Testis (tissue), 3 donors: Measurements from ENCODE around the gene FARP2. TPM values are rescaled to one million over a fixed set of nuclear protein-coding genes. Genes with fewer than 3 reads are reported as not detected.

Source experiments
- DNase-seq: peaks from one replicate; pipeline ENCODE4 v3.0.0-alpha.2; 2019
- H3K27ac ChIP-seq, 2 donors: fragments of 200-600 bp; sonication (generic); one replicate each; pipeline ENCODE4 v1.5.1; 2019
- H3K27me3 ChIP-seq: fragments of 200-600 bp; sonication (generic); one replicate; pipeline ENCODE4 v1.5.1; 2019
- H3K36me3 ChIP-seq: fragments of 200-600 bp; sonication (generic); one replicate; pipeline ENCODE4 v1.5.1; 2017; ENCODE audit warnings: low read depth; ENCODE audit errors: missing control alignments
- H3K4me1 ChIP-seq: fragments of 200-600 bp; sonication (generic); one replicate; pipeline ENCODE4 v1.5.1; 2019
- H3K4me3 ChIP-seq, 2 donors: fragments of 200-600 bp; sonication (generic); one replicate each; pipeline ENCODE4 v1.5.1; 2017 to 2019
- H3K9me3 ChIP-seq: fragments of 200-600 bp; sonication (generic); one replicate; pipeline ENCODE4 v1.5.1; 2017
- CTCF ChIP-seq, 3 experiments: fragments of 450-650 bp in 2 of 3; fragments of 200-600 bp in 1 of 3; sonication (generic) in 1 of 3; IDR thresholded peaks; one replicate each; pipeline ENCODE4 v1.5.1; 2016 to 2019; ENCODE audit warnings: antibody characterized with exemption in 3 of 3, mild to moderate bottlenecking in 2 of 3, moderate library complexity in 1 of 3
- POLR2A ChIP-seq: fragments of 450-650 bp; IDR thresholded peaks from one replicate; pipeline ENCODE4 v1.6.1; 2017; ENCODE audit warnings: antibody characterized with exemption, mild to moderate bottlenecking, moderate library complexity
- WGBS, 2 donors: methylation state at CpG; one replicate each; pipeline ENCODE4 v1.1.5; 2018; 5-methylcytosine and 5-hydroxymethylcytosine counted together
- intact Hi-C: fragments of 100-400 bp; cut with DNase I; formaldehyde crosslinking; loops from one replicate; pipeline ENCODE4 v1.15.1; 2023; ENCODE audit warnings: low total_unique reads
- polyA plus RNA-seq: library from polyadenylated mRNA; stranded (reverse); fragments of 350-450 nt; fragmentation: Illumina TruSeq; extraction: RNeasy Lipid Tissue Mini Kit (QIAGEN cat#74804); gene quantifications from one replicate; pipeline ENCODE4 v1.2.3, GENCODE V29; 2014; ENCODE audit warnings: low read depth, low replicate concordance; ENCODE audit not compliant: insufficient read depth
- total RNA-seq, 2 donors: library from RNA; depleted of rRNA; stranded (reverse); fragments of >200 nt; gene quantifications; one replicate each; pipeline ENCODE4 v1.2.3, GENCODE V29; 2016

The FARP2 gene
- total and polyA plus RNA-seq, 3 donors from 2014 or later: 69.8 to 145 (median 78.1) TPM

GRCh38 chr2:241351640-241352031, 4.4 kb upstream of the FARP2 start:
- H3K36me3 ChIP-seq: no peaks in the 10 kb centered on the region
- WGBS, 2 donors: 74 to 81% methylated on average over 3 of the region's 3 CpGs
- intact Hi-C loops: no loop called here

DNA sequence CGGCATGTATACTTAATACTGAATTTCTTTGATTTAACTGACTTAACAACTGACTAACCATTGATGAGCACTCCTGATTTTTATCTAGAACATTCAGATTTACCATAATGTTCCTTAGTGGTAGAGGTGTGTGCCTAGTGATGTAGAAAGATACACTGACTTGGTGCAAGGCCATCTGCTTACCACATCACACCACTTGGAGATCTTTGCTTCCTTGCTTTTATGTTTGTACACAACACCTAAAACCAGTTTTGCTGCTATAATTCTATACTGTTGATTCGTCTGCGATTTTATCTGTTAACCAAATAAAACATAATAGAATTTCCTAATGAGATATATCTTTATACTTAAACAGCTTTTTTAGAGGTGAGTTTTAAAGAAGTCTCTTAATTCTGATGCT, 3.9 kb upstream of the FARP2 start:
- TF ChIP-seq POLR2A: no peak
- TF ChIP-seq CTCF (IDR thresholded peaks at IDR 0.05): no peak
- intact Hi-C loops: no loop called here
- H3K9me3 ChIP-seq: no peaks in the 10 kb centered on the region
- WGBS, 2 donors: 92 to 93% methylated on average over 3 of the region's 3 CpGs
- no peak overlapping the region for H3K4me3 ChIP-seq
- H3K36me3 ChIP-seq: no peaks in the 10 kb centered on the region
- no peak for DNase-seq
- peaks cover 7% of the 10 kb centered on the region for H3K4me1 ChIP-seq
- H3K27me3 ChIP-seq: no peaks in the 10 kb centered on the region
- no peak overlapping the region for H3K27ac ChIP-seq

More at GRCh38 chr2:241351640-241352031, 4.4 kb upstream of the FARP2 start:
- no peak overlapping the region for H3K27ac ChIP-seq
- TF ChIP-seq POLR2A (no peak), CTCF (IDR thresholded peaks at IDR 0.05) (no peak)
- no peaks in the 10 kb centered on the region for H3K27me3 ChIP-seq
- H3K4me1 ChIP-seq: peaks cover 7% of the 10 kb centered on the region
- H3K4me3 ChIP-seq: no peak overlapping the region
- no peak for DNase-seq
- no peaks in the 10 kb centered on the region for H3K9me3 ChIP-seq

DNA sequence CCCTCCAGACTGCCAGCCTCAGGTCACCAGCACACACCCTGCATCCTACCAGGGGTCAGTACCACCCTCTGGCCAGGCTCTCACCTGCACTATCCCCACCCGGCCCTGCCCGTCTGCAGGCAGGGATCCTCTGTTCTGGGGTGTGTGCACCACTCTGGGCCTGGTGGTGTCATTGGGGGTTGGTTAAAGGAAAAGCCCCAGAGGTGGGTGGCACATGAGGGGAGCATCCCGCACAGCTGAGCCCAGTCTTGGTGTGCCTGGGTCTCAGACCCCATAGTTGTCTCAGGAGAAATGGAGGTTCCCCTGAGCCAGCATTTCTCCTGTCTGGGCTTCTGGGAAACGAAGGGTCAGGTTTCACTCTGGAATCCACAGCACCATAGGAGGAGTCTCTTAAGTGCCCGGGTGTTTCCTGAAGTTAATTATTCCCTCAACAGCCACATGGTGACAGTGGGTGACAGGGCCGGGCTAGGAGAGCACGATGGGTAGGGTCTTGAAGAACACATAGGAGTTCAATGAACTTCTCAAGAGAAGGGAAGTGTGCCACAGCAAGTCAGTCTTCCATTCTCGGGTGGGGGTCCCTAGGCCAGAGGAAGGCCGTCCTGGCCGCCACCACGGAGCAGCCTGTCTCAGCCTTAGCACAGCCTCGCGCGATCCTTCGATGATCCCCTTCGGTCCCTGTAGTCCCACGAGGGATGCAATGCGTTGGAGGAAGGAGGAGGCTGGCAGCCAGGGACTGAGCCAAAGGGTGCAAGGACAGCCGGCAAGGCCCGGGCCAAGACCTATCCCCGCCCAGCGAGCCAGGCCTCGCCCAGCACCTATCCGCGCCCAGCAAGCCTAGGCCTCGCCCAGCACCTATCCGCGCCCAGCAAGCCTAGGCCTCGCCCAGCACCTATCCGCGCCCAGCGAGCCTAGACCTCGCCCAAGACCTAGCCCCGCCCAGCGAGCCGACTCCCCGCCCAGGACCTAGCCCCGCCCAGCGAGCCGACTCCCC, 1.1 kb upstream of the FARP2 start:
- no peaks in the 10 kb centered on the region for H3K27me3 ChIP-seq
- peak overlapping the region; percentile 51 to 52 for H3K27ac ChIP-seq
- intact Hi-C loops: no loop called here
- H3K36me3 ChIP-seq: no peaks in the 10 kb centered on the region
- H3K9me3 ChIP-seq: no peaks in the 10 kb centered on the region
- H3K4me1 ChIP-seq: peaks cover 16% of the 10 kb centered on the region
- DNase-seq: peak; percentile 92
- 11 to 12% methylated on average over 14 to 40 of the region's 40 CpGs for WGBS, 2 donors
- no peak for TF ChIP-seq POLR2A
- no peak for TF ChIP-seq CTCF (IDR thresholded peaks at IDR 0.05)
- H3K4me3 ChIP-seq: peak overlapping the region; percentile 8 to 22

DNA sequence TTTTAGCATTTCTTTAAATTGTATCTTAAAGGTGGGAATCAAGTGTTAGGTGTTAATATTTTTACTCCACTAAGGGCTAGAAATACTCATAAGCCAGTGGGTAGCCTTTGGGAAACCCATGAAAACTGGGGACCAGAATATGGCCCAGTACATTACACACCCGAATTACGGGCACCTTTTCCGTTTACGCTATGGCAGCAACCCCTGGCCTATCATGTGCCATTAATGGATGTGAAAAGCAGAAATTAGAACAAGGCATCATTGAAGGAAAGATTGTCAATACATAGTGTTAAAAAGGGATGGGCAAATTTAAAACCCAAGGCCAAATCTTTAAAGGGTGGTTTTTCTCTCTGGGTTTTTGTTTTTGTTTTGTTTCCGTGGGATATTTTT, 781 bp downstream of the FARP2 start:
- Histone ChIP-seq H3K4me1 (peaks cover 16% of the 10 kb centered on the region), H3K9me3 (no peaks in the 10 kb centered on the region), H3K27ac (peak overlapping the region; percentile 78 to 93), H3K27me3 (no peaks in the 10 kb centered on the region), H3K4me3 (peak overlapping the region; percentile 88 to 91), H3K36me3 (no peaks in the 10 kb centered on the region)
- no peak for DNase-seq
- intact Hi-C loops: no loop called here
- 2 to 8% methylated on average over 5 of the region's 5 CpGs for WGBS, 2 donors
- no peak for TF ChIP-seq CTCF (IDR thresholded peaks at IDR 0.05)
